Left renal cortex interstitium (tissue), 4 donors: ENCODE measurements around the gene NIPBL. TPM values are rescaled to one million over a fixed set of nuclear protein-coding genes. Genes with fewer than 3 reads are reported as not detected.
"Not testable (repeated sequence)": the region's sequence is repeated elsewhere in the genome, so short reads cannot be mapped to it uniquely, and the experiment has no call there.

Experiments
- DNase-seq, 4 donors: peaks; one replicate each; pipeline ENCODE4 v3.0.0-alpha.2; 2013; ENCODE audit warnings: low read depth in 4 of 4, low spot score in 2 of 4, missing footprints in 1 of 4
- polyA plus RNA-seq, 4 donors: library from polyadenylated mRNA; unstranded; fragments of 120-200 nt; gene quantifications; one replicate each; pipeline ENCODE4 v1.2.1, GENCODE V29; 2013; ENCODE audit not compliant: insufficient read length in 4 of 4

The NIPBL gene
- polyA plus RNA-seq, 4 donors = 54.6 to 77.9 (median 68.4) TPM

- DNase-seq = peak in 2 of 4 donors; percentile 36 to 52
These were observed 2.0 kb downstream of the NIPBL start for GRCh38 chr5:36878392-36879082.

- no peak for DNase-seq
These were observed 2.9 kb downstream of the NIPBL start for GRCh38 chr5:36879274-36880033.

GRCh38 chr5:36880761-36881160 is 4.2 kb downstream of the NIPBL start:
- no peak for DNase-seq

- DNase-seq = no peak
These were observed 4.7 kb downstream of the NIPBL start for GRCh38 chr5:36881304-36881703.

GRCh38 chr5:36881807-36882206 is 5.2 kb downstream of the NIPBL start:
- no peak for DNase-seq

GRCh38 chr5:36882250-36882649 is 5.7 kb downstream of the NIPBL start:
- DNase-seq = no peak

- no peak for DNase-seq
These were observed 7.4 kb downstream of the NIPBL start for GRCh38 chr5:36883894-36884462.

GRCh38 chr5:36885149-36885548 is 8.6 kb downstream of the NIPBL start:
- no peak for DNase-seq

GRCh38 chr5:36885566-36886485 is 9.3 kb downstream of the NIPBL start:
- DNase-seq = no peak

GRCh38 chr5:36886791-36887190 is 10.2 kb downstream of the NIPBL start:
- DNase-seq = no peak

GRCh38 chr5:36887532-36887931 is 11.0 kb downstream of the NIPBL start:
- no peak for DNase-seq

GRCh38 chr5:36888303-36888702 is 11.7 kb downstream of the NIPBL start:
- no peak for DNase-seq

GRCh38 chr5:36889264-36889663 is 12.7 kb downstream of the NIPBL start:
- no peak for DNase-seq

GRCh38 chr5:36891266-36891665 is 14.7 kb downstream of the NIPBL start:
- DNase-seq = no peak

GRCh38 chr5:36892085-36892830 is 15.7 kb downstream of the NIPBL start:
- not testable (repeated sequence) for DNase-seq

- no peak for DNase-seq
These were observed 18.4 kb downstream of the NIPBL start for GRCh38 chr5:36894954-36895353.

GRCh38 chr5:36896476-36896875 is 19.9 kb downstream of the NIPBL start:
- no peak for DNase-seq

- DNase-seq = no peak
These were observed 21.0 kb downstream of the NIPBL start for GRCh38 chr5:36897616-36898015.

GRCh38 chr5:36899860-36900259 is 23.3 kb downstream of the NIPBL start:
- no peak for DNase-seq

- no peak for DNase-seq
These were observed 23.7 kb downstream of the NIPBL start for GRCh38 chr5:36900283-36900682.
